ENCODE measurements around the gene MDGA2.

MDGA2 gene

DNA sequence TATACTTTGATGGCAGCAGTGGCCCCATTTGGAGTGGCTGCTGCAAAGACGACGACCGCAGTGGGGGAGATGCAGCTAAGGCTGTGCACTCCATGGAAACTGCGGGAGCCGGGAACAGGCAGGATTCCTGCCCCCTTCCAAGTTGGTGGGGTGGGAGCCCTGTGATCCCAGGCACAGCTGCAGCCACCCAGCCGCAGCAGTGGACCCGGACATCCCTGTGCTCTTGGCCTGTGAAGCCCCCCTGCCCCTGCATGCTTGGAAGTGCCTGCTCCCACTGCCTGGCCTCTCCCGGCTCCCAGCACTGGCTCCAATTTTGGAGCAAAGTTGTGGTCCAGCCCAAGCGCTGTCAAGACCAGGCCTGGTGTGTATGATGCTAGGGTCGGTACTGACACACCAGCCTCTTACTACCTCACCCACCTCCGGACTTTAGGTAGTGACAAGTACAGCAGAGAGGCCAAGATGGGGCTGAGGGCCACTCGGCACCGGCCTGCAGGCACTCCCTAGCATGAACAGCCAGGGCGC, 521.1 kb downstream of the MDGA2 start:
- no peak overlapping the region for H3K4me3 ChIP-seq (ENCODE audit: low read depth, low read length)

DNA sequence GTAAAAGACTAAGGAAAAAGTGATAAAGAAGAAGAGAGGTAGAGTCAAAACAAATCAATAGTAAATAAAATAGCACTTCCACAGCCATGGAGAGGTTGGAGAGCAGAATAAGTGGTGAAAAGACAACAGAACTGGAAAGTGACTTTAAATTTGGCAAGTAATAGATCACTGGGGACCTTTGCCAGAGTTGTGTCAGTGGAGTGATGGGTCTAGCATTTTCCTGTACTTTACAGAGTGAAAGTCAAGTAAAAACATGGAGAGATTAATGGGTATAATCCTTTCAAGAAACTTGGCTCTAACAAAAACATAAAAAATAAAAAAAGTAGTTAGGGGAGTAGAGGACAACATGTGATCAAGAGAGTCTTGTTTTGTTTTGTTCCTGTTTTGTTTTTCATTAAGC, 521.7 kb downstream of the MDGA2 start:
- H3K4me3 ChIP-seq (ENCODE audit: low read depth, low read length) = no peak overlapping the region

DNA sequence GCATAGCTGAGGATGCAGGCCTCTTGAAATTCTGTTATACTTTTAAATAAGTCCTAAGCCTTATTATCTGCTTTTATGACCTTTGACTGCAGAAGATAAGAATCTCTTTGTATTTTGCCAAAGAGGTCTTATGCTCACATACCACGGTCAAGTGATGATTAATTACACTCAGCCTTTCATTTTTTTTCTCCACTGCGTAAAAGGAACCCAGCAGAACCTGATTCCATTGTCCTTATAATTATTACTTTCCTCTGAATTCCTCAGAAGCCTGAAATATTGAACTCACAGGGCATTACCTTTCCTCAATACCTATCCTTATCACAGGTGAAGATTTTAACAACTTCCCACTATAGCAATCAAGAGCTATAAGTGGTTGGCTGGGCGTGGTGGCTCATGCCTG, 525.1 kb downstream of the MDGA2 start:
- no peak overlapping the region for H3K4me3 ChIP-seq (ENCODE audit: low read depth, low read length)

DNA sequence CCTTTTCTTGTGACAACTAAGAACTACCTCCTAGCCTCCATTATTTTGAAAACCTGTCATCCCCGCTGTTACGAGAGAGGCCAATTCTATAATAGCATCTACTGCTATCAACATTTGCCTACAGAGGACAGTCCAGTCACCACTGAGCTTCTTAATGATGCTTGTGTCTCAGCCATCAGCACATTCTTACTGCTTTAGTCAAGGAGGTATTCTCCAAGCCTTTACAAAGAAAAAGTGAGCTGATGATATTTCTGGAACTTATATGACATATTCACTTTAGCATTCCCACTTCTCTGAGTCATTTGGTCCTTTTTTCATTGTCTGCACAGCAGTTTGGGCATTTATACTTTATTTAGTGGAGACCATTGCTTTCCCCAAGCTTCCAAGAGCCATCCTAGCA, 526.1 kb downstream of the MDGA2 start:
- H3K4me3 ChIP-seq (ENCODE audit: low read depth, low read length) = no peak overlapping the region

DNA sequence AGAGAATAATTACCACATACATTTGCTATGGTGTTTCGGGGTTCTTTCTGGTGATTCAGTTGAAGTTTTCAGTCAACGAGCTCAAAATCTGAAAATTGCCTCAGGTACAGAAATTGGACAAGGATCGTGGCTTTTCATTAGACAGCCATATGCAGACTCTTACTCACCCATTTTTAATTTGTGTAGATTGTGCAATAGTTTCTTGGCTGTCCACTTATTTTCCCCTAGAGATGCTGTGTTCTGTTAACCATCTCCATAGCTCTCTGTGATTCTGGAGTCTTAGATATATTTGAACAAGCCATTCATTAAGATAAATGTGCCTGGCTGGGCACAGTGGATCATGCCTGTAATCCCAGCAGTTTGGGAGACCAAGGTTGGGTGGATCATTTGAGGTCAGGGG, 526.7 kb downstream of the MDGA2 start:
- H3K4me3 ChIP-seq (ENCODE audit: low read depth, low read length) = no peak overlapping the region

DNA sequence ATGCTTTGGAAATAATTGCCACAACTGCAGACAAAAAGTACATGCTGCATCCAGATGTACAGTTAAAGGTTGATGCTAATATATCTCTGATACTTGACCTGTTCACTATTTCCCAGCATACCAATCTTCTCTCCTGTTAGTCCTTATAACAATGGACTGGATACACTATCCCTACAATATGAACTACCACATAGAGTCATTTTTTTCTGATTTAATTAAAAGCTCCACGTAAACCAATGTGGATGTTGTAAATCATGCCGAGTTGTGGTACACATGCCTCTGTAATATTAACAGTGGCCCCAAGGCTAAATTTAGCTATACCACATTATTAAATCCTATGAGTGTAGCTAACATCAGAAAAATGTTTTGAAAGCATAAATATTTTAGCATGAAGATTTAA, 554.8 kb downstream of the MDGA2 start:
- H3K4me3 ChIP-seq (ENCODE audit: low read depth, low read length) = no peak overlapping the region

DNA sequence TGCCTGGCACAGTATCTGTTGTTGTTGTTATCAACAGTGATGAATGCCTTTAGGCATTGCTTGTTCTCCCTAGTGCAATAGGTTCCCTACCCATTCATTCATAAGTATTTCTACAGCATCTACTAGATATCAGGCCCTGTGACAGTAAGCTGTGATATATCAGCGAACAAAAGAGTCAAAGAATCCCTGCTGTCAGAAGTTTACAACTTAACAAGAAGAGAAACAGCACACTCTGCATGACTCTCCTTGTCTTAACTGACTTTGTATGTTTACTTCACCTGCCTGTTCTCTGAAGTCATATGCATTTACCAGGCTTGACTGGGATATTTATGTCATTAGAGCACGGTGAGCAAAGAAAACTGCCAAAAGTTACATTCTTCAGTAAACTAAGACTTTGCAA, 571.6 kb downstream of the MDGA2 start:
- no peak overlapping the region for H3K4me3 ChIP-seq (ENCODE audit: low read depth, low read length)

DNA sequence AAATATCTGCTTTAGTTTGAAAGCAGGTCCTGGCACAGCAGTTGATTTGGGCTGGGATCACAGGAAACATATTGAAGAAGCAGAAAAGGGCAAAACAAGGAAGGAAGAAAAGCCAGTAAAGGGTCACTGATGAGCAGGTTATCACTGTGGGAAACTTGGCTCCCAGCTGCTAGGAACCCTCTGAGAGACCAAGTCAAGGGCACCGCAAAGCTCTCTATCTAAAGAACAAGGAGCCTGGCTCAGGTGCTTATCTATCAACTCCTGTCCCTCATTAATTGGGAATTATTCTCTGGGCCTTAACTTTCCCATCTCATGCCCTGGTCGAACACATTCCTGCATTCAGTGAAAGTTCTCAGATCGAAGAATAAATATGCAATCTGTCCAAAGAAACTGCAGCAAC, 572.9 kb downstream of the MDGA2 start:
- H3K4me3 ChIP-seq (ENCODE audit: low read depth, low read length) = no peak overlapping the region

DNA sequence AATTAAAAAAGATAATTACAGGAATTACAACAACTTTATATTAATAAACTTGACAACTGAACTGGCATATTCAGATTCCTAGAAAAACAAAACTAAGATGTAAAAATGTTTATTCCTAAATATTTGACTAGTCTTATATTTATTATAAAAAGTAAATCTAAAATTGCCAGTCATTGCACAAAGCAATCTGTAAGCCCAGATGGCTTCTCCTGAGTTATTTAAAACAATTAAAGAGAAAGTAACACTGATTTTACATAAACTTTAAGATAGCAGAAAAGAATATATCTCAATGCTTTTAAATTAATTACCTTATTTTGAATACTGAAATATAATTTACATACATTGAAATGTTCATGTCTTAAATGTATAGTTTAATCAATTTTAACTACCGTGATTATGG, 589.7 kb downstream of the MDGA2 start:
- H3K4me3 ChIP-seq (ENCODE audit: low read depth, low read length) = no peak overlapping the region

DNA sequence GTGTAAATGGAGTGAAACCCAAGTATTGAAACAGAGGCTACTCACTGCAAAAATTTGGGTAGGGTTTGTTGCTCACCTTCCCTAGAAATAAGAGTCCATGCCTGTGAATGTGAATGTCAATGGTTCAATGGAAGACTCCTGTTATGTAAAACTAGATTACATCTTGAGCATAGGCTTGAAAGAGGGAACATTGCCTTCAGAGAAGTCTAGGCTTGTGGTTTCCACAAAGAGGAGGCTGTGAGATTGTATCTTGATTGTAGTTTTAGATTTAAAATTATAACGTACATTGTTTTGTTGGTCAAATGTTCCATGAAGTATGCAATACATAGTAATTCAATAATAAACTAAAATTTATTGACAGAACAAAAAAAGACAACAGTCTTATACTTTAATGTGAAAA, 610.1 kb downstream of the MDGA2 start:
- no peak overlapping the region for H3K4me3 ChIP-seq (ENCODE audit: low read depth, low read length)

DNA sequence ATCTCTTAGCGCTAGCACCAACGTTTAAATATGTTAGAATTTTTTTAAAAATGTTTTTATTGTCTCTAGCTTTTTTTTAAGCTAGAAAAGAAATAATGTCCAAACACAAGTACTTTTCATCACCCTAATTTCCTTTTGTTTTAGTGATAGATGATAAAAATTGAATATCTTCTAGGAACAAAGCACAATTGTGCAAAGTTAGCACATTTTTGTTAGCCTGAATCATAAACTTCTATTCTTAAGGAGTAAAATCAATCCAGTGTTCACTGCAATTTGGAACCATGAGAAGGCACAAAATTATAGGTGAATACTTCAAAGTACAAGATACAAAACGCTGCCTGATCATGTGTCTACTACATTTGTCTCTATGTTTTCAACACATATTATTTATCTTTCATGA, 615.4 kb downstream of the MDGA2 start:
- no peak overlapping the region for H3K4me3 ChIP-seq (ENCODE audit: low read depth, low read length)

DNA sequence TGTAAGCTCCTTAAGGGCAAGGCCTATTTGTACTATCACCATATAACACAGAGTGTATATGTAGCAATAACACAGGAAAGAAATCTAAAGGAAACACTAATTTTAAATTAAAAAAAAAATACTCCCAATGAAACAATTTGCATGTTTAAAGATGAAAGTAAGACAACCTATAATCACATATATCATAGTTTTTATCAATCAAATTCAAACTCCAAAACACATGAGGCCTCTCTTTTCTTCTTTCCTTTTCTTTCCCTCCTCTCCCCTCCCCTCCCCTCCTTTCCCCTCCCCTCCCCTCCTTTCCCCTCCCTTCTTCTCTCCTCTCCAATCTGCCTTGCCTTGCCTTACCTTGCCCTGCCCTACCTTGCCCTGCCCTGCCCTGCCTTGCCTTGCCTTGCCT, 618.0 kb downstream of the MDGA2 start:
- H3K4me3 ChIP-seq (ENCODE audit: low read depth, low read length) = no peak overlapping the region

DNA sequence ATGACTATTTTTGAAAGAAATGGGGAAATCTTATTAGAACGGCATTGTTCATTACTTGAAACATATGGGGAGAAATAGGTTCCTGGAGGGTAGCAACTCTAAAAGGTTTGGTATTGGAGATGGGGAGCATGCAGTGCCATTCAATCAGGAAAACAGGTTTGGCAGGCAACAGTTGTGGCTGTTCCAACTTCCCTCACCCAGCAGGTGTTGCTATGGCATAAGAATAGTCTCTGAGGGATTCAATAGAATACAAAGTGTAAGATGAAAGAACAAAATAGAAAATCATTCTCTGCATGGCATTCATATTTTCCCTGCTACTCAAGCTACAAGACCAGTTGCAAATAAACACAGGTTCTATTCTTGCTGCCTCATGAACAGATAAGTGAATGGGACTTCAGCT, 630.6 kb downstream of the MDGA2 start:
- no peak overlapping the region for H3K4me3 ChIP-seq (ENCODE audit: low read depth, low read length)

DNA sequence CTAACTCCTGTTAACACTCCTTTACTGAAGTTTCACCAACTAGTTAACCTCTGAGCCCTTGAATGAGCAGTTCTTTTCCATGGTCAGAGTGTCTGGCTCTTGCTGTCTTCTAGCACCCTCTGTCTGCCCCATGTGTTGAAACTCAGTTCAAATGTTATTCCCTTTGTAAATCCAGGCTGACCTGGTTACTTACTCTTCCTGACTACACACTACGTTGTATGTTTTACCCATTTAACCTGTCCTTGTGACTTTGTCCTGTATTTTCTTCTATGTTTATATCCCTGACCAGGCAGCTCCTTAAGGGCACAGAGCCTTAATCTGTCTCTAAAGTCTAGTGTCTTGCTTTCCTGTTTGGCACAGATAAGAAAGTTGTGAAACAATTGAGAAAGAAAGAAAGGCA, 634.9 kb downstream of the MDGA2 start:
- H3K4me3 ChIP-seq (ENCODE audit: low read depth, low read length) = no peak overlapping the region

DNA sequence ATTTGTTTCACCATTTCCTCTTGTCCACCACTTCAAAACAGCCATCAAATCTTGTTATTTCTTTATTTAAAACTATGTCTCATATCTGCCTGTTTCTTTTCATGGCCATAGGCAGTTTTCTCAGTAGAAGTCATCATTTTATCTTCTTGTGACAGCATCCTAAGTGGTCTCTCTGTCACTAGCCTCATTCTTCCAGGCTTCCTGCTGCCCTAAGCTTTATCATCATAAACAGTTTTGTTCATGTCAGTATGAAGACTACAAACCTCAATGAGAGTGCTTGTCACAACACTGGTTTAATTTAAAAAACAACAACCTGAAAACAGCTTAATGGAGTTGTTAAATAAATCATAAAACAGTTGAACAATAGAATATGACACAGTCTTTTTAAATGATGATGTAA, 636.1 kb downstream of the MDGA2 start:
- H3K4me3 ChIP-seq (ENCODE audit: low read depth, low read length) = no peak overlapping the region

DNA sequence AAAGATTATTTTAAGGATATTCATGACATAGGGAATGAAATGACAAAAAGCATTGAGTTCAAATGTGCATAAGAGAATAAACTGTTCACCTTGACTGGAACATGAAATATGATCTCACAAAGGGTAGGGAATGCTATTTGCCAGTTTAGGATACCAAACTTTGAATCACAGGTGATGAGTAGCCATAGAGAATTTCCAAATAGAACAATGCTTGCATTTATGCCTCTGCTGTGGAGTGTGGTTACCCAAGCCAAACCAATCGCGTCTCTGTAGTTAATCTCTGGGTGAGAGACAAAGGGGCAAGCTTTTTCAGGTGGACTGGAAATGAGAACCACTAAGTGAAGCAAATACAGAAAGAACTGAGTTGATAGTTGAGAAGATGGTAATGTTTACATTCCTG, 652.7 kb downstream of the MDGA2 start:
- no peak overlapping the region for H3K4me3 ChIP-seq (ENCODE audit: low read depth, low read length)

DNA sequence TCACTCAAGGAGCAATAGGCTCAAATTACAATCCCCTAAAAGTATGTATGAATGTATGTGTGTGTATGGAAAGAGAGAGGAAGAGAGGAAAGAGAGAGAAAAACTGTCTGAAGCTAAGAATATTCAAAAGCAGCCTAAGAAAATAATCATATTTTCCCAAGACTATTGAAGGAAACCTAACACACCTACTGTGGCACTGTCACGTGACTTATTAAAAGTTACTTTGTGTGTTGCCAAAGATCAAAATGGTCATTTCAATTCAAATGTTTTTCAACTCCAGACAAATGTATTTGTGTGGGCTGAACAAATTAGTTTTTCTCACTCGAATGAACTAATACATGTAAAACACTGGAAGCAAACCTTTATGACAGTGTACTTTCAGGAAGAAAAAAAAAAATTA, 654.9 kb downstream of the MDGA2 start:
- no peak overlapping the region for H3K4me3 ChIP-seq (ENCODE audit: low read depth, low read length)

DNA sequence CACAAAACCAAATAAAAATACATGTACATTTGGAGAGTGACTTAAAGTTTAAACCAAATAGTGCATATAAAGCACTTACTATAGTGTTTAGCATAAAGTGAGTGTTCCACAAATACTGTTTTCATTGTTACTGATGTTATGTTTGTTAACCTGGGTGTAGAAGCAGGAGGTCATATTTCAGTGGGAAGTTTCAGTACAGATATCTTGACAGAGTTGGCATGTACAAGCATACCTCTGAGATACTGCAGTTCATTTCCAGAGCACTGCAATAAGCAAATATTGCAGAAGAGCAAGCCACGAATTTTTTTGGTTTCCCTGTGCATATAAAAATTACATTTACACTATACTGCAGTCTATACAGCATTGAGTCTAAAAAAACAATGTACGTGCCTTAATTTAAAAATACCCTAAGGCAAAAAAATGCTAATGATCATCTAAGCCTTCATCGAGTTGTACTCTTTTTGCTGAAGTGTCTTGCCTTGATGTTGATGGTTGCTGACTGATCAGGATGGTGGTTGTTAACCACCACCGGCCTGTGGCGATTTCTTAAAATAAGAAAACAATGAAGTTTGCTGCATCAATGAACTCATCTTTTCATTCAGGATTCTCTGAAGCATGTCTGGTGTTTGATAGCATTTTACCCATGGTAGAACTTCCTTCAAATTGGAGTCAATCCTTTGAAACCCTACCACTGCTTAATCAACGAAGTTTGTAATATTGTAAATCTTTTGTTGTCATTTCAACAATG, 662.7 kb downstream of the MDGA2 start:
- no peak overlapping the region for H3K4me3 ChIP-seq (ENCODE audit: low read depth, low read length)

DNA sequence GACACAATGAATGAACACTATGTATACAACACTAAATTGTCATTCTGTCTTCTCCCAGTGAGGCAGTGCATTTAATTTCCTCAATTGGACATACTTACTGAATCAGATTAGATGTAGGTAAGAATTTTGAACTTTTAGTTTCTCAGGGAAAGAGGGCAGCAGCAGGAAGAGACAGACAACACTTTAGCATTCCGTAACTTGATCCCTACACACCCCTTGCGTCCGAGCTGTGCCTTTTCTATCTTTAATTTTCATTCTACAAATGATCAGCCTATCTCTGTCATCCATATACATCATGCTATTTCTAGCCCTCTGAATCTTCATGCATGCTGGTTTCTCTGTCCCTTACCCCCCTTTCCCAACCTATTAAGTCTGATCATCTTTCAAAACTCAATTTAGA, 665.8 kb downstream of the MDGA2 start:
- no peak overlapping the region for H3K4me3 ChIP-seq (ENCODE audit: low read depth, low read length)

DNA sequence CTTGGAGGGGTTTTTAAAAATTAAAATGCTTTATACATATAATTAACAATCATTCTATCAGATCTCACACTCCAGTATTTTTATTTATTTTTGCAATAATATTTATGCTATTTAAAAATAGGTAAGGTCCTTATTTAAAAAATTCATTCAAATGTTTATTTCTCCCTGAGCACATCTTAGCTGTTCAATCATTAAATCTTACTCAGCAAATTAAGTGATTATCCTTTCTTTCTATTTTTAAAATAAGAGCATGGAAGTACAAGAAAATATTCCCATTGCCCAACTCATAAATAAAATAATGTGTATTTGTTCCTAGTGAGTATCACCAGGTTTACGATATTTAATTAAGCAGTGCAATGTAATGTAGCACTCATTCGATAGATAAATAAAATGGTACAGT, 666.7 kb downstream of the MDGA2 start:
- H3K4me3 ChIP-seq (ENCODE audit: low read depth, low read length) = no peak overlapping the region

DNA sequence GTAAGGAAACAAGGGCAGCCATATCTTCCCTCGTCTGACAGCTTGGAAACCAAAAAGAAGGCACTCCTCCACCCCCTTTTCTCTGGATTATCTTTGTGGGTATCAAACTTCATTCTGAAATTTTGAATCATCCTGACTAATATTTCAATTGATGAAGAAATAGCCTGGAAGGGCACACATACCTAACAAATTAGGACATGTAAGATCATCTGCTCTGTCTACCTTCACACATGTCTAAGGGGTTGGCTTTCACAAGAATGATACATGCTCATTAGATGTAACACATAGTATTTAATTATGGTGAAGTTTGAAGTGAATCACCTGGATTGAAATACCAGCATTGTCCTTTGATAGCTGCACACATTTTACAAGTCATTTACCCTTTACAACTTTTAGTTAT, 675.7 kb downstream of the MDGA2 start:
- no peak overlapping the region for H3K4me3 ChIP-seq (ENCODE audit: low read depth, low read length)

DNA sequence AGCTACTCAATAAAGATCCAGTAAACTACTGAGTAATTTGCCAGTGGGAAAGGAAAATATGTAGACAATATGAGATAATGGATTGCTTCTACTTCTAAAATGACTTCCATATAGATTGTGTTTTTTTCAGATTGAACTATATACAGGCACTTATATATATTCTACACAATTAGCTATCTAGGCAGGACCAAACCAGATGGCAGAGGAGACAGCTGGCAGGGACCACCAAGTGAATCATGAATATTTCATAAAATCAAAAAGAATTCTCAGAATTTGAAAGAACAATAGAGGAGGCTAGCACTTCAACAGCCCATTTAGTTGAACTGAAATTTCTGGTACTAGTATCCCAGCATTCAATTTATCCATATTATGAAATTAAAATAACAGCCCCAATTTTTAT, 685.8 kb downstream of the MDGA2 start:
- no peak overlapping the region for H3K4me3 ChIP-seq (ENCODE audit: low read depth, low read length)

DNA sequence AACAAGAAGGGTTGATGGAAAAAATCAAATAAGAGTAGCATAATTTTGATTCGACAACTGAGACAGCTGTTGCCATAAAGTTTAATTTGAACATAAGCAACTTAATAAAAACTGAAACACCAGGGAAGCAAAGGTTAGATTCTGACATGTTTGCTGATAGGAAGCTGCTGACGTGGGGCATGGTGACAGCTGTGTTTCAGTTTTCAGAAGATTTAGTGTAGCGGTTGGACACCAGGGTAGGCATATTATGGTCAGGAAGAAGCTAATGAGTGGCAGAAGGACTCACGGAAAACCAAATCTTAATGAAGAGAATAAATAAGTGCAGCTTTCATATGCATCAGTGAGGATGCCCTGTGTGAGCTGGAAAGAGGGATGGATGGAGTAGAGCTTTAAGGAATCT, 687.1 kb downstream of the MDGA2 start:
- no peak overlapping the region for H3K4me3 ChIP-seq (ENCODE audit: low read depth, low read length)
